ENCODE data around the gene ORAI1. TPM values are rescaled to one million over a fixed set of nuclear protein-coding genes. Genes with fewer than 3 reads are reported as not detected.

ORAI1 gene
- total RNA-seq, 3 donors from 2014 or later: 8.2 to 17.6 (median 13.6) TPM

DNA sequence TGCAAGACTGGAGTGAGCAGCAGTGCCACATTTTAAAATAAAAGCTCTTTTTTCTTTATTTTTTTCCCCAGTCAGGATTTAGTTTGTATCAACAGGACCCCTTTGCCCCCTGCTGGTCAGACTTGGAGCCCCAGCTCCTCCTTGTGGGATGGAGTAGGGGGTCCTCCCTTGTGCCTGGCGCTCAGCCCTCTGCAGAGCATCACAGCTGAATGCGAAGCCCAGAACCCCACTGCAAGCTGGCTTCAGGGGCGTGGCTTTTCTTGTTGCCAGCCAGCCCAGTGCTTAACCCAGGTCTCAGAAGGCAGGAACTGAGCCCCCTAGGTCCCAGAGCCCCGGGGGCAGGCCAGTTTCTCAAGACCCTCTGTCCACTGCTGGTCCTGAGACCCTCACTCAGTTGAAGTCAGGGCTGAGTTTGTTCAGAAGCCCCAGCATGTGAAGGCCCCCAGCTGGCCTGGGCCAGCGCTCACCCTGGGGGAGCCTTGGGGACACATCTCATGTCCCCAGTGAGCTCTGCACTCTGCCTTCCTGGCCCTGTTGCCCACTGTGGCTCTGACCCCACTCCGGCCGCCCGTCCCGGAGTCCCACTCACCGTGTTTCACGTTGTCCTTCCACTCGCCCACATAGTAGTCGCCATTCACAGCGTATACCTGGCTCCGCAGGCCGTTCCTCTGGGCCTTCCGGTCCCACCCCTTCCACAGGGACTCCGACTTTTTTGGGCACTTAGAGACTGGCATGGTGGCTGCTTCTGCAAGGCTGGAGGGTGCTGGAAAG is 42.6 kb downstream of the ORAI1 start:
- H3K4me1 ChIP-seq (ENCODE audit: low read depth): peaks cover 11% of the 10 kb centered on the region
- TF ChIP-seq, protein P1, sequence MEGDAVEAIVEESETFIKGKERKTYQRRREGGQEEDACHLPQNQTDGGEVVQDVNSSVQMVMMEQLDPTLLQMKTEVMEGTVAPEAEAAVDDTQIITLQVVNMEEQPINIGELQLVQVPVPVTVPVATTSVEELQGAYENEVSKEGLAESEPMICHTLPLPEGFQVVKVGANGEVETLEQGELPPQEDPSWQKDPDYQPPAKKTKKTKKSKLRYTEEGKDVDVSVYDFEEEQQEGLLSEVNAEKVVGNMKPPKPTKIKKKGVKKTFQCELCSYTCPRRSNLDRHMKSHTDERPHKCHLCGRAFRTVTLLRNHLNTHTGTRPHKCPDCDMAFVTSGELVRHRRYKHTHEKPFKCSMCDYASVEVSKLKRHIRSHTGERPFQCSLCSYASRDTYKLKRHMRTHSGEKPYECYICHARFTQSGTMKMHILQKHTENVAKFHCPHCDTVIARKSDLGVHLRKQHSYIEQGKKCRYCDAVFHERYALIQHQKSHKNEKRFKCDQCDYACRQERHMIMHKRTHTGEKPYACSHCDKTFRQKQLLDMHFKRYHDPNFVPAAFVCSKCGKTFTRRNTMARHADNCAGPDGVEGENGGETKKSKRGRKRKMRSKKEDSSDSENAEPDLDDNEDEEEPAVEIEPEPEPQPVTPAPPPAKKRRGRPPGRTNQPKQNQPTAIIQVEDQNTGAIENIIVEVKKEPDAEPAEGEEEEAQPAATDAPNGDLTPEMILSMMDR (IDR thresholded peaks at IDR 0.05): no peak
- intact Hi-C loops (cut with DNase I, micrococcal nuclease): no loop called here
- no peak for ATAC-seq
- H3K4me3 ChIP-seq: no peak overlapping the region
- no peaks in the 10 kb centered on the region for H3K36me3 ChIP-seq (ENCODE audit: low read depth)
- H3K9me3 ChIP-seq: no peaks in the 10 kb centered on the region
- DNase-seq: peak in 1 of 3 donors; percentile 64

DNA sequence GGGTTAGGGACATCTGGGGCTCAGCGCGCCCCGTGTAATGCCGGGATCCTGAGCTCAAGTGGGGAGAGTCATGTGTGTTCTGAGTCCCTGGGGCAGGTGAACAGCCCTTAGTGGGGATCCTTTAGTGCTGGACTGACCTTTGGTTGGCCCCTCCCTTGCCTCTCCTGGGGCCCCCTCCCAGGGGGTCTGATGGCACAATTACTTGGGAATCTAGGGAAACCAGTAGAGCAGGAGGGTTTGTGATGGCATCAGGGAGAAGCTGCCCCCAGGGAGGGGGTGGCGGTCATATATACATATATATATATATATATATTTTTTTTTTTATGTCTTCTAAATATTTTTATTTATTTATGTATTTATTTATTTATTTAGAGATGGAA is 43.2 kb downstream of the ORAI1 start, which contains the start of gene MORN3:
Gene MORN3 (minus strand): TSS at position 134 of the 380 bp plus-strand sequence. CDS start 171 bp downstream, outside the sequence.
- ATAC-seq: no peak
- H3K4me1 ChIP-seq (ENCODE audit: low read depth): peaks cover 11% of the 10 kb centered on the region
- DNase-seq: no peak
- H3K4me3 ChIP-seq: no peak within 1 kb of the TSS
- TF ChIP-seq, protein P1 (IDR thresholded peaks at IDR 0.05): no peak
- H3K9me3 ChIP-seq: no peaks in the 10 kb centered on the region
- intact Hi-C loops (cut with DNase I, micrococcal nuclease): no loop called here
- no peaks in the 10 kb centered on the region for H3K36me3 ChIP-seq (ENCODE audit: low read depth)

DNA sequence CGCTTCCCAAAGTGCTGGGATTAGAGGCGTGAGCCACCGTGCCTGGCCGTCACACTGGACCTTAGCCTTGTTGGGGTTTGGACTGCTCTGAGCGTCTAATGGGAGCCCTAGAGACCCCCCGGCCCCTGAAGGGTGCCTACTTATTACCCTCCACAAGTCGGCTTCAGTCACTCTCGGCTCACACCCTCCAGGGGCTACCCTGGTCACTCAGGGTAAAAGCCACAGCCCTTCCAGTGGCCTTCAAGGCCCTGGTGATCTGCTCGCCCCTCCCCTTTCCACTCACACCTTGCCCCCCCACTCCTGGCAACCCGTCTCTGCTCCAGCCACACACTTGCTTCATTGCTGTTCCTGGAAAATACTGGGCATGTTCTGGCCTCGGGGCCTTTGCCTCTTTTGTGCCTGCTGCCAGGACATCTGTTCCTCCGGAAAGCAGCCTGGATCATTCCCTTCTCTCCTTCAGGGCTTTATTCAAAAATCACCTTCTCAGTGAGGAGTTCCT is 46.7 kb downstream of the ORAI1 start:
- no peaks in the 10 kb centered on the region for H3K9me3 ChIP-seq
- ATAC-seq: peak; percentile 62
- TF ChIP-seq, protein P1 (IDR thresholded peaks at IDR 0.05): no peak
- peaks cover 11% of the 10 kb centered on the region for H3K4me1 ChIP-seq (ENCODE audit: low read depth)
- DNase-seq: peak; percentile 35 to 66 (median 51)
- no peak overlapping the region for H3K4me3 ChIP-seq
- H3K36me3 ChIP-seq (ENCODE audit: low read depth): no peaks in the 10 kb centered on the region
- intact Hi-C loops (cut with DNase I, micrococcal nuclease): loop anchor here in 1 of 2 donors (5.0 kb wide), 1 partner anchor 56 kb away; no protein-coding TSS in a partner anchor

DNA sequence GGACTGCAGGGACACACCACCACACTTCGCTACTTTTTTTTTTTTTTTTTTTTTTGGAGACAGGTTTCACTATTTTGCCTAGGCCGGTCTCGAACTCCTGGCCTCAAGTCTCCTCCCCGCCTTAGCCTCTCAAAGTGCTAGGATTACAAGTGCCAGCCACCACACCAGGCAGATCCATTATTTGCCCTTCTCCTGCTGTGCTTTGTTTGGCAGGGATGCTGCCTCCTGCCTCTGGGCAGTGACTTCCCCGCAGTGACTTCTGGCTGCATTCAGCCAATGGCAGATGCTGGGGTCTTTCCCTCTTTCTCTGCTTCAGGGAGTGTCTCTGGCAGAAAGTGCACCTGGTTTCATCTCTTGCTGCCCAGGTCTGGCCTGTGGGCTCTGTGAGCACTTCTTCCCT is 49.9 kb downstream of the ORAI1 start:
- H3K9me3 ChIP-seq: no peaks in the 10 kb centered on the region
- TF ChIP-seq, protein P1 (IDR thresholded peaks at IDR 0.05): no peak
- H3K36me3 ChIP-seq (ENCODE audit: low read depth): no peaks in the 10 kb centered on the region
- no peak for DNase-seq
- H3K4me1 ChIP-seq (ENCODE audit: low read depth): peaks cover 11% of the 10 kb centered on the region
- ATAC-seq: no peak
- no peak overlapping the region for H3K4me3 ChIP-seq
- intact Hi-C loops (cut with DNase I, micrococcal nuclease): no loop called here

DNA sequence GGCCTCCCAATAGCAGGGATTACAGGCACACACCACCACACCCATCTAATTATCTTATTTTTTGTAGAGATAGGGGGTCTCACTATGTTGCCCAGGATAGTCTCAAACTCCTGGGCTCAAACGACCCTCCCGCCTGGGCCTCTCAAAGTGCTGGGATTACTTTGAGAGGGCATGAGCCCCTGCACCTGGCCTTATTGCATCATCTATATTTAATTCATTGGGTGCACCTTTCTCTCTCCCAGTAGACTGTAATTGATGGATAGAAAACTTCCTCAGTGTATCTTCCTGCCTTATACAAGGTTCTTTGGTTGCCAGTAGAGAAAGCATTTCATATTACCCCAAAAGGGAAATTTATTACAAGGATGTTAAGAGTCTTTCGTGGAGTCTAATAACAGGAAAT is 52.0 kb downstream of the ORAI1 start:
- ATAC-seq: no peak
- intact Hi-C loops (cut with DNase I, micrococcal nuclease): no loop called here
- Histone ChIP-seq H3K4me3 (no peak overlapping the region), H3K9me3 (no peaks in the 10 kb centered on the region), H3K4me1 (ENCODE audit: low read depth) (no peaks in the 10 kb centered on the region), H3K36me3 (ENCODE audit: low read depth) (no peaks in the 10 kb centered on the region)
- TF ChIP-seq, protein P1 (IDR thresholded peaks at IDR 0.05): no peak
- DNase-seq: no peak
